Tibial nerve (tissue), 4 donors: Measurements from ENCODE around the gene MPP7. TPM values are rescaled to one million over a fixed set of nuclear protein-coding genes. Genes with fewer than 3 reads are reported as not detected.

Experiments used
- DNase-seq, 2 donors: peaks; one replicate each; pipeline ENCODE4 v3.0.0-alpha.2; 2019; ENCODE audit warnings: low spot score in 2 of 2
- H3K27ac ChIP-seq, 4 donors: fragments of 200-600 bp; sonication (generic) in 3 of 4; one replicate each; pipeline ENCODE4 v1.5.1; 2017 to 2019; ENCODE audit warnings: mild to moderate bottlenecking in 1 of 4
- H3K27me3 ChIP-seq, 2 donors: fragments of 200-600 bp; sonication (generic) in 1 of 2; one replicate each; pipeline versions ENCODE4 v1.5.1 to v1.6.0; 2017 to 2019
- H3K36me3 ChIP-seq, 3 donors: fragments of 200-600 bp; sonication (generic); one replicate each; pipeline ENCODE4 v1.5.1; 2018 to 2019
- H3K4me1 ChIP-seq, 4 donors: fragments of 200-600 bp; sonication (generic) in 3 of 4; one replicate each; pipeline ENCODE4 v1.5.1; 2017 to 2019
- H3K4me3 ChIP-seq, 4 donors: fragments of 200-600 bp; sonication (generic) in 3 of 4; one replicate each; pipeline ENCODE4 v1.5.1; 2017 to 2019; ENCODE audit warnings: mild to moderate bottlenecking in 1 of 4, moderate library complexity in 1 of 4
- H3K9me3 ChIP-seq, 4 donors: fragments of 200-600 bp; sonication (generic) in 3 of 4; one replicate each; pipeline ENCODE4 v1.5.1; 2017 to 2019
- EP300 ChIP-seq, 2 donors: sonication (generic); formaldehyde crosslinking; IDR thresholded peaks; one replicate each; pipeline ENCODE4 v1.6.1; 2017; ENCODE audit warnings: antibody characterized with exemption in 2 of 2, mild to moderate bottlenecking in 1 of 2
- POLR2A ChIP-seq, 2 donors: fragments of 450-650 bp; IDR thresholded peaks; one replicate each; pipeline ENCODE4 v1.6.1; 2017; ENCODE audit warnings: antibody characterized with exemption in 2 of 2, mild to moderate bottlenecking in 2 of 2, moderate library complexity in 2 of 2
- WGBS, 2 donors: methylation state at CpG; one replicate each; pipeline ENCODE4 v1.1.5; 2018; 5-methylcytosine and 5-hydroxymethylcytosine counted together
- total RNA-seq, 4 donors: library from RNA; depleted of rRNA; stranded (reverse); fragments of >200 nt; gene quantifications; one replicate each; pipeline ENCODE4 v1.1.0, GENCODE V29; 2016
- TF ChIP-seq, protein P1 (sequence below), 5 experiments: fragments of 200-600 bp in 3 of 5; fragments of 450-650 bp in 2 of 5; sonication (generic) in 3 of 5; IDR thresholded peaks; one replicate each; pipeline ENCODE4 v1.5.1; 2016 to 2019; ENCODE audit warnings: antibody characterized with exemption in 5 of 5, mild to moderate bottlenecking in 3 of 5, moderate library complexity in 2 of 5

MPP7 gene
- total RNA-seq, 4 donors from 2014 or later = 1.5 to 8.4 (median 4.3) TPM

DNA sequence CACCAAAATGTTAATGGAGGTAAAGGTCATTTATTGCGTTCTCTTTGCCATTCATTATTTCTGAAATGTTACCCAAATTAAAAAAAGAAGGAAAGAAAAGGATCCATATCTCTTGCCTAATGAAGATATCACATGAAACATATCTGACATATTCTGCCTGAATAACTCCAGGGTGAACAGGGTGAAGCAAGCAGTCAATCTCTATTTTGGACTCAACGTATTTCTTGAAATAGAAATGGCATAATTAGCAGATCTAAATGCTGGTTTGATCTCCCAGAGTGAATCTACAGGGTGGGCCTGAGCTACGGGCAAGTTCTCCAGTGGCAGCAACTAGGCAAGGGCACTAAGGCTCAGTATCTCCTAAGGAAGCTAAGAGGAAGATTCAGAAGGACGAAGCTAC is 24.0 kb downstream of the MPP7 start:
- H3K27ac ChIP-seq = no peak overlapping the region
- DNase-seq = no peak
- no peaks in the 10 kb centered on the region for H3K36me3 ChIP-seq
- no peaks in the 10 kb centered on the region for H3K4me1 ChIP-seq
- 63 to 84% methylated on average over 4 of the region's 4 CpGs for WGBS, 2 donors
- no peaks in the 10 kb centered on the region for H3K27me3 ChIP-seq
- TF ChIP-seq EP300 (IDR thresholded peaks at IDR 0.05) (no peak), POLR2A (IDR thresholded peaks at IDR 0.05) (no peak)
- TF ChIP-seq, protein P1, sequence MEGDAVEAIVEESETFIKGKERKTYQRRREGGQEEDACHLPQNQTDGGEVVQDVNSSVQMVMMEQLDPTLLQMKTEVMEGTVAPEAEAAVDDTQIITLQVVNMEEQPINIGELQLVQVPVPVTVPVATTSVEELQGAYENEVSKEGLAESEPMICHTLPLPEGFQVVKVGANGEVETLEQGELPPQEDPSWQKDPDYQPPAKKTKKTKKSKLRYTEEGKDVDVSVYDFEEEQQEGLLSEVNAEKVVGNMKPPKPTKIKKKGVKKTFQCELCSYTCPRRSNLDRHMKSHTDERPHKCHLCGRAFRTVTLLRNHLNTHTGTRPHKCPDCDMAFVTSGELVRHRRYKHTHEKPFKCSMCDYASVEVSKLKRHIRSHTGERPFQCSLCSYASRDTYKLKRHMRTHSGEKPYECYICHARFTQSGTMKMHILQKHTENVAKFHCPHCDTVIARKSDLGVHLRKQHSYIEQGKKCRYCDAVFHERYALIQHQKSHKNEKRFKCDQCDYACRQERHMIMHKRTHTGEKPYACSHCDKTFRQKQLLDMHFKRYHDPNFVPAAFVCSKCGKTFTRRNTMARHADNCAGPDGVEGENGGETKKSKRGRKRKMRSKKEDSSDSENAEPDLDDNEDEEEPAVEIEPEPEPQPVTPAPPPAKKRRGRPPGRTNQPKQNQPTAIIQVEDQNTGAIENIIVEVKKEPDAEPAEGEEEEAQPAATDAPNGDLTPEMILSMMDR (IDR thresholded peaks at IDR 0.05) = no peak
- H3K9me3 ChIP-seq = no peaks in the 10 kb centered on the region
- H3K4me3 ChIP-seq = no peak overlapping the region

DNA sequence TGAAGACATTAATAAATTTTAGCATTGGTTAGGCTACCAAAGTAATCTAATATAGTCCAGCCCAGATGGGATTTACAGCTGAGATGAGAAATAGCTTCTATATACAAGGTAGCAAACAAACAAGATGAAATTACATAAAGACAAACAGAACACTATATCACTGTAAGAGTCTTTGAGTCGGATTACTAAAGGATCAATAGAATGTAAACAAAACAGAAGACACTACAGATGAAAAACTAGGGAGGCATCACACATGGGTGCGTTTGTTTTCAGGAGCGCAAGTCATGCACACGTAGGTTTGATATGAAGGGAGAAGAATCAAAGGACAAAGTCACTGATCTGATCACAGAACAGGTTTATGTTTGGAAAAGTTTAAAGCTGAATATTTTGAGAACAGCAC is 26.5 kb downstream of the MPP7 start:
- H3K27ac ChIP-seq = no peak overlapping the region
- TF ChIP-seq EP300 (IDR thresholded peaks at IDR 0.05) = no peak
- TF ChIP-seq, protein P1 (IDR thresholded peaks at IDR 0.05) = no peak
- no peak for TF ChIP-seq POLR2A (IDR thresholded peaks at IDR 0.05)
- WGBS, 2 donors = 89 to 94% methylated on average over 4 of the region's 4 CpGs
- no peaks in the 10 kb centered on the region for H3K27me3 ChIP-seq
- no peaks in the 10 kb centered on the region for H3K36me3 ChIP-seq
- no peak for DNase-seq
- no peaks in the 10 kb centered on the region for H3K4me1 ChIP-seq
- no peaks in the 10 kb centered on the region for H3K9me3 ChIP-seq
- no peak overlapping the region for H3K4me3 ChIP-seq

GRCh38 chr10:28274475-28274874 is 28.4 kb downstream of the MPP7 start:
- H3K27ac ChIP-seq = no peak overlapping the region

GRCh38 chr10:28273343-28273742 is 29.5 kb downstream of the MPP7 start:
- H3K27ac ChIP-seq = no peak overlapping the region
- no peaks in the 10 kb centered on the region for H3K4me1 ChIP-seq
- no peaks in the 10 kb centered on the region for H3K9me3 ChIP-seq
- no peaks in the 10 kb centered on the region for H3K27me3 ChIP-seq
- TF ChIP-seq POLR2A (IDR thresholded peaks at IDR 0.05) (no peak), EP300 (IDR thresholded peaks at IDR 0.05) (no peak)
- TF ChIP-seq, protein P1 (IDR thresholded peaks at IDR 0.05) = no peak
- H3K36me3 ChIP-seq = no peaks in the 10 kb centered on the region
- WGBS, 2 donors = 77 to 91% methylated on average over 5 of the region's 5 CpGs
- DNase-seq = no peak
- no peak overlapping the region for H3K4me3 ChIP-seq

More at GRCh38 chr10:28274475-28274874, 28.4 kb downstream of the MPP7 start:
- Histone ChIP-seq H3K36me3 (no peaks in the 10 kb centered on the region), H3K4me3 (no peak overlapping the region), H3K9me3 (no peaks in the 10 kb centered on the region), H3K27me3 (no peaks in the 10 kb centered on the region), H3K4me1 (no peaks in the 10 kb centered on the region)
- no peak for DNase-seq
- TF ChIP-seq EP300 (IDR thresholded peaks at IDR 0.05) = no peak
- TF ChIP-seq POLR2A (IDR thresholded peaks at IDR 0.05) = no peak
- TF ChIP-seq, protein P1 (IDR thresholded peaks at IDR 0.05) = no peak

- no peak for TF ChIP-seq POLR2A (IDR thresholded peaks at IDR 0.05)
- no peaks in the 10 kb centered on the region for H3K27me3 ChIP-seq
- H3K27ac ChIP-seq = no peak overlapping the region
- DNase-seq = no peak
- H3K4me3 ChIP-seq = no peak overlapping the region
- H3K36me3 ChIP-seq = no peaks in the 10 kb centered on the region
- H3K4me1 ChIP-seq = no peaks in the 10 kb centered on the region
- H3K9me3 ChIP-seq = no peaks in the 10 kb centered on the region
- 82 to 90% methylated on average over 9 of the region's 9 CpGs for WGBS, 2 donors
Observed at GRCh38 chr10:28269842-28270456, 32.9 kb downstream of the MPP7 start.
